Parathyroid adenoma (tissue), 2 donors: ENCODE data around the gene ASTN2.

Experiments
- H2AFZ ChIP-seq: fragments of 300-600 bp; sonication (generic); one replicate; pipeline ENCODE4 v1.7.0; 2017; ENCODE audit warnings: antibody characterized with exemption, mild to moderate bottlenecking
- H3K27ac ChIP-seq: fragments of 300-600 bp; sonication (generic); one replicate; pipeline ENCODE4 v1.7.0; 2017
- H3K27me3 ChIP-seq: fragments of 300-600 bp; sonication (generic); one replicate; pipeline ENCODE4 v1.7.0; 2017; ENCODE audit warnings: low read length; ENCODE audit not compliant: control insufficient read depth, insufficient read depth
- H3K36me3 ChIP-seq: fragments of 300-600 bp; sonication (generic); one replicate; pipeline ENCODE4 v1.7.0; 2017; ENCODE audit warnings: low read length; ENCODE audit not compliant: control insufficient read depth, insufficient read depth
- H3K4me1 ChIP-seq: fragments of 300-600 bp; sonication (generic); one replicate; pipeline ENCODE4 v1.7.0; 2017; ENCODE audit warnings: control low read depth
- H3K4me2 ChIP-seq: fragments of 300-600 bp; sonication (generic); one replicate; pipeline ENCODE4 v1.7.0; 2017; ENCODE audit warnings: low read length
- H3K4me3 ChIP-seq: fragments of 300-600 bp; sonication (generic); one replicate; pipeline ENCODE4 v1.7.0; 2017; ENCODE audit warnings: low read depth, low read length
- H3K79me2 ChIP-seq: fragments of 300-600 bp; sonication (generic); one replicate; pipeline ENCODE4 v1.7.0; 2017; ENCODE audit warnings: control low read depth
- H3K9ac ChIP-seq: fragments of 300-600 bp; sonication (generic); one replicate; pipeline ENCODE4 v1.7.0; 2017; ENCODE audit warnings: mild to moderate bottlenecking
- H3K9me3 ChIP-seq: fragments of 300-600 bp; sonication (generic); one replicate; pipeline ENCODE4 v1.7.0; 2017; ENCODE audit warnings: low read length; ENCODE audit not compliant: control insufficient read depth
- CTCF ChIP-seq: fragments of 300-600 bp; sonication (generic); IDR thresholded peaks from one replicate; pipeline ENCODE4 v1.7.0; 2017; ENCODE audit warnings: antibody characterized with exemption, mild to moderate bottlenecking
- donor health status: primary hyperparathyroidism.

Gene ASTN2

GRCh38 chr9:117136461-117136860 lies 278.4 kb downstream of the ASTN2 start:
- Histone ChIP-seq H3K4me2 (no peak overlapping the region), H3K27me3 (no peaks in the 10 kb centered on the region), H3K4me3 (no peak overlapping the region), H3K4me1 (no peaks in the 10 kb centered on the region), H3K36me3 (no peaks in the 10 kb centered on the region), H3K9me3 (no peaks in the 10 kb centered on the region), H3K27ac (no peak overlapping the region), H3K79me2 (no peaks in the 10 kb centered on the region), H2AFZ (no peak overlapping the region), H3K9ac (no peak overlapping the region)
- TF ChIP-seq CTCF = no peak

- H3K27me3 ChIP-seq = no peaks in the 10 kb centered on the region
- no peak overlapping the region for H3K9ac ChIP-seq
- H3K9me3 ChIP-seq = no peaks in the 10 kb centered on the region
- H3K36me3 ChIP-seq = no peaks in the 10 kb centered on the region
- no peak overlapping the region for H3K27ac ChIP-seq
- H3K4me1 ChIP-seq = no peaks in the 10 kb centered on the region
- no peak overlapping the region for H2AFZ ChIP-seq
- no peak overlapping the region for H3K4me3 ChIP-seq
- no peak for TF ChIP-seq CTCF
- no peak overlapping the region for H3K4me2 ChIP-seq
- no peaks in the 10 kb centered on the region for H3K79me2 ChIP-seq
Measured at GRCh38 chr9:117135501-117136098, 279.3 kb downstream of the ASTN2 start.

- H3K79me2 ChIP-seq = no peaks in the 10 kb centered on the region
- no peaks in the 10 kb centered on the region for H3K9me3 ChIP-seq
- no peak overlapping the region for H3K4me2 ChIP-seq
- H3K4me1 ChIP-seq = no peaks in the 10 kb centered on the region
- no peak overlapping the region for H3K4me3 ChIP-seq
- H3K27me3 ChIP-seq = no peaks in the 10 kb centered on the region
- H3K9ac ChIP-seq = no peak overlapping the region
- H2AFZ ChIP-seq = no peak overlapping the region
- no peak for TF ChIP-seq CTCF
- no peak overlapping the region for H3K27ac ChIP-seq
- H3K36me3 ChIP-seq = no peaks in the 10 kb centered on the region
Measured at GRCh38 chr9:117134826-117135500, 279.9 kb downstream of the ASTN2 start.

- H3K4me2 ChIP-seq = no peak overlapping the region
- TF ChIP-seq CTCF = no peak
- H3K27me3 ChIP-seq = no peaks in the 10 kb centered on the region
- H3K79me2 ChIP-seq = no peaks in the 10 kb centered on the region
- H3K4me1 ChIP-seq = no peaks in the 10 kb centered on the region
- no peak overlapping the region for H3K27ac ChIP-seq
- H3K9ac ChIP-seq = no peak overlapping the region
- H3K4me3 ChIP-seq = no peak overlapping the region
- H2AFZ ChIP-seq = no peak overlapping the region
- no peaks in the 10 kb centered on the region for H3K36me3 ChIP-seq
- H3K9me3 ChIP-seq = no peaks in the 10 kb centered on the region
Measured at GRCh38 chr9:117126871-117127270, 288.0 kb downstream of the ASTN2 start.

GRCh38 chr9:117125531-117125930 lies 289.3 kb downstream of the ASTN2 start:
- Histone ChIP-seq H2AFZ (no peak overlapping the region), H3K27ac (no peak overlapping the region), H3K27me3 (no peaks in the 10 kb centered on the region), H3K36me3 (no peaks in the 10 kb centered on the region), H3K4me1 (no peaks in the 10 kb centered on the region), H3K4me2 (no peak overlapping the region), H3K4me3 (no peak overlapping the region), H3K79me2 (no peaks in the 10 kb centered on the region), H3K9me3 (no peaks in the 10 kb centered on the region), H3K9ac (no peak overlapping the region)
- no peak for TF ChIP-seq CTCF
